Keratinocyte (primary cell): ENCODE data around the gene KLK8. TPM values are rescaled to one million over a fixed set of nuclear protein-coding genes. Genes with fewer than 3 reads are reported as not detected.

Experiments
- DNase-seq: peaks from one replicate; pipeline ENCODE4 v3.0.0-alpha.2; 2011; ENCODE audit warnings: low read depth, missing footprints, low spot score
- FAIRE-seq: peaks from 2 replicates; lab custom pipeline; 2011; peaks lifted over from hg19 to GRCh38; lab: Jason Lieb, UNC
- H2AFZ ChIP-seq: 2 replicates; pipeline ENCODE4 v1.6.0; 2012; ENCODE audit warnings: low read length, control low read depth, inconsistent platforms; ENCODE audit not compliant: control insufficient read depth
- H3K27ac ChIP-seq: 2 replicates; pipeline ENCODE4 v1.5.1; 2011; ENCODE audit warnings: low read length; ENCODE audit not compliant: control insufficient read depth, insufficient read depth
- H3K27me3 ChIP-seq: 3 replicates; pipeline ENCODE4 v1.6.0; 2011; ENCODE audit warnings: low read length; ENCODE audit not compliant: control insufficient read depth, insufficient read depth; ENCODE audit errors: extremely low read depth
- H3K36me3 ChIP-seq, 2 experiments: 2 replicates in 1 of 2; 3 replicates in 1 of 2; pipeline ENCODE4 v1.5.1; 2011; ENCODE audit warnings: low read length in 2 of 2, mild to moderate bottlenecking in 1 of 2; ENCODE audit not compliant: control insufficient read depth in 2 of 2, insufficient read depth in 2 of 2; ENCODE audit errors: extremely low read depth in 1 of 2
- H3K4me1 ChIP-seq: 3 replicates; pipeline ENCODE4 v1.5.1; 2011; ENCODE audit warnings: low read length; ENCODE audit not compliant: control insufficient read depth, insufficient read depth; ENCODE audit errors: extremely low read depth
- H3K4me2 ChIP-seq: 3 replicates; pipeline ENCODE4 v1.6.0; 2011; ENCODE audit warnings: low read depth, low read length; ENCODE audit not compliant: control insufficient read depth, insufficient read depth; ENCODE audit errors: extremely low read depth
- H3K4me3 ChIP-seq, 3 experiments: fragments of 200-600 bp in 1 of 3; sonication (generic) in 1 of 3; 2 replicates in 2 of 3; 3 replicates in 1 of 3; pipeline ENCODE4 v1.5.1; 2011 to 2016; ENCODE audit warnings: low read length in 3 of 3, mild to moderate bottlenecking in 3 of 3, control low read depth in 2 of 3, inconsistent platforms in 1 of 3, low read depth in 1 of 3, mixed read lengths in 1 of 3, mixed run types in 1 of 3, moderate library complexity in 1 of 3; ENCODE audit not compliant: control insufficient read depth in 2 of 3, insufficient read depth in 2 of 3; ENCODE audit errors: extremely low read depth in 1 of 3
- H3K79me2 ChIP-seq: 2 replicates; pipeline ENCODE4 v1.6.0; 2012; ENCODE audit warnings: low read length; ENCODE audit not compliant: control insufficient read depth, insufficient read depth
- H3K9ac ChIP-seq: 3 replicates; pipeline ENCODE4 v1.6.0; 2011; ENCODE audit warnings: low read length; ENCODE audit not compliant: control insufficient read depth, insufficient read depth; ENCODE audit errors: extremely low read depth
- H3K9me1 ChIP-seq: 3 replicates; pipeline ENCODE4 v1.6.0; 2011; ENCODE audit warnings: low read length; ENCODE audit not compliant: control insufficient read depth, insufficient read depth; ENCODE audit errors: extremely low read depth
- H3K9me3 ChIP-seq: 2 replicates; pipeline ENCODE4 v1.5.1; 2012; ENCODE audit warnings: low read depth, low read length; ENCODE audit not compliant: control insufficient read depth
- H4K20me1 ChIP-seq: 3 replicates; pipeline ENCODE4 v1.6.0; 2011; ENCODE audit warnings: low read length; ENCODE audit not compliant: control insufficient read depth, insufficient read depth; ENCODE audit errors: extremely low read depth
- CTCF ChIP-seq, 3 experiments: IDR thresholded peaks in 1 of 3; conservative IDR thresholded peaks in 1 of 3; optimal IDR thresholded peaks in 1 of 3; 2 replicates in 2 of 3; 3 replicates in 1 of 3; pipeline versions ENCODE3 to v1.5.1; 2011; ENCODE audit warnings: low read length in 3 of 3, mild to moderate bottlenecking in 3 of 3, moderate library complexity in 2 of 3, control low read depth in 1 of 3, inconsistent platforms in 1 of 3; ENCODE audit not compliant: insufficient read depth in 2 of 3; ENCODE audit errors: extremely low read depth in 1 of 3
- EZH2 ChIP-seq: IDR thresholded peaks from one replicate; pipeline ENCODE4 v1.6.1; 2012; ENCODE audit warnings: inconsistent platforms, mild to moderate bottlenecking, low read length, moderate library complexity
- dilution Hi-C: fragments of 300-500 bp; cut with MboI; formaldehyde crosslinking; loops from one replicate; pipeline ENCODE4 v1.7.0; 2020; ENCODE audit warnings: low sequenced_read_pairs; ENCODE audit not compliant: extremely low pct_ligation_motif_present
- polyA plus RNA-seq, 5 experiments: library from polyadenylated mRNA; depleted of rRNA in 3 of 5; stranded (reverse) in 3 of 5; stranded (forward) in 1 of 5; unstranded in 1 of 5; fragments of >200 nt; gene quantifications; 1 replicate in 1 of 5; 2 replicates in 3 of 5; 3 replicates in 1 of 5; pipeline versions ENCODE4 v1.2.1 to v1.2.3, GENCODE V29; 2011 to 2012; ENCODE audit warnings: missing spikeins in 2 of 5, low read depth in 1 of 5, low replicate concordance in 1 of 5

KLK8 gene
- polyA plus RNA-seq, 1 donor (not counting 4 experiments of a cell fraction or from before 2014, with no cell fraction given) = 118 TPM

GRCh38 chr19:51014242-51014641 is 12.8 kb upstream of the KLK8 start:
- Histone ChIP-seq H3K27ac (no peak overlapping the region), H3K9me3 (no peaks in the 10 kb centered on the region), H3K79me2 (no peaks in the 10 kb centered on the region), H3K9ac (no peak overlapping the region), H3K27me3 (no peaks in the 10 kb centered on the region), H3K4me2 (no peak overlapping the region), H3K4me1 (peaks cover 30% of the 10 kb centered on the region), H2AFZ (no peak overlapping the region), H3K36me3 (peaks cover 7 to 11% of the 10 kb centered on the region in 2 experiments), H4K20me1 (no peaks in the 10 kb centered on the region), H3K4me3 (no peak overlapping the region), H3K9me1 (no peaks in the 10 kb centered on the region)
- TF ChIP-seq CTCF (optimal IDR thresholded peaks at IDR 0.05 in 1 of 3, IDR thresholded peaks at IDR 0.05 in 1 of 3, conservative IDR thresholded peaks at IDR 0.05 in 1 of 3; ENCODE audit: extremely low read depth in 1 of 3, insufficient read depth in 2 of 3, low read length in 3 of 3) (no peak), EZH2 (no peak)
- dilution Hi-C loops = no loop called here
- FAIRE-seq (no peak), DNase-seq (no peak)

DNA sequence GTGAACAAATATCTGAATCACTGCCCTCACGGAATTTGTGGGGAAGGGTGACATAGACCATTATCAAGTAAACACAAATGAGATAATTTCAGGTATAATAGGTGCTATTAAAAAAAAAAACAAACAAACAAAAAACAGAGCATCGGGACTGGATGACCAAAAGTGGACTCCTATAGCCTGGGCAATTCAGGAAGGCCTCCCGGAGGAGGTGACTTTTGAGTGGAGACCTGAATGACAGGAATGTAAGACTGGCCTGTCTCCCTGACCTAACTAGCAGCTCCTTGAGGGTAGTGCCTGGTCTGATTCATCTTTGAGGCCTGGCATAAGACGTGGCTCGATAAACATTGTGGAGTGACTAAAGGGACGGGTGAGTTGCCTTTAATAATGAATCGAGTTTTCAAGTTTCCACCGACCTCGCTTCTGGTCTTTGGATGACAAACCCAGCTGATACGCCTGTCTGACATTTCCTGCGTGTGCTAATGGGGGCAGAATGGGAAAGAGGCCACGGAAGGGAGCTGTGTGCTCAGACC is 11.3 kb upstream of the KLK8 start:
- H2AFZ ChIP-seq = no peak overlapping the region
- FAIRE-seq = no peak
- DNase-seq = no peak
- H3K9me3 ChIP-seq = no peaks in the 10 kb centered on the region
- H4K20me1 ChIP-seq = no peaks in the 10 kb centered on the region
- dilution Hi-C loops = no loop called here
- H3K27ac ChIP-seq = no peak overlapping the region
- no peaks in the 10 kb centered on the region for H3K9me1 ChIP-seq
- no peak overlapping the region for H3K4me2 ChIP-seq
- H3K9ac ChIP-seq = no peak overlapping the region
- H3K27me3 ChIP-seq = no peaks in the 10 kb centered on the region
- no peaks in the 10 kb centered on the region for H3K79me2 ChIP-seq
- peaks cover 7 to 11% of the 10 kb centered on the region in 2 experiments for H3K36me3 ChIP-seq
- no peak for TF ChIP-seq CTCF (optimal IDR thresholded peaks at IDR 0.05 in 1 of 3, IDR thresholded peaks at IDR 0.05 in 1 of 3, conservative IDR thresholded peaks at IDR 0.05 in 1 of 3; ENCODE audit: extremely low read depth in 1 of 3, insufficient read depth in 2 of 3, low read length in 3 of 3)
- peaks cover 34% of the 10 kb centered on the region for H3K4me1 ChIP-seq
- H3K4me3 ChIP-seq = no peak overlapping the region
